ENCODE data around the gene ELF2. TPM values are rescaled to one million over a fixed set of nuclear protein-coding genes. Genes with fewer than 3 reads are reported as not detected.

The ELF2 gene
- 10 to 100 TPM; 34.5 to 87.0 (median 39.1) TPM for total RNA-seq

DNA sequence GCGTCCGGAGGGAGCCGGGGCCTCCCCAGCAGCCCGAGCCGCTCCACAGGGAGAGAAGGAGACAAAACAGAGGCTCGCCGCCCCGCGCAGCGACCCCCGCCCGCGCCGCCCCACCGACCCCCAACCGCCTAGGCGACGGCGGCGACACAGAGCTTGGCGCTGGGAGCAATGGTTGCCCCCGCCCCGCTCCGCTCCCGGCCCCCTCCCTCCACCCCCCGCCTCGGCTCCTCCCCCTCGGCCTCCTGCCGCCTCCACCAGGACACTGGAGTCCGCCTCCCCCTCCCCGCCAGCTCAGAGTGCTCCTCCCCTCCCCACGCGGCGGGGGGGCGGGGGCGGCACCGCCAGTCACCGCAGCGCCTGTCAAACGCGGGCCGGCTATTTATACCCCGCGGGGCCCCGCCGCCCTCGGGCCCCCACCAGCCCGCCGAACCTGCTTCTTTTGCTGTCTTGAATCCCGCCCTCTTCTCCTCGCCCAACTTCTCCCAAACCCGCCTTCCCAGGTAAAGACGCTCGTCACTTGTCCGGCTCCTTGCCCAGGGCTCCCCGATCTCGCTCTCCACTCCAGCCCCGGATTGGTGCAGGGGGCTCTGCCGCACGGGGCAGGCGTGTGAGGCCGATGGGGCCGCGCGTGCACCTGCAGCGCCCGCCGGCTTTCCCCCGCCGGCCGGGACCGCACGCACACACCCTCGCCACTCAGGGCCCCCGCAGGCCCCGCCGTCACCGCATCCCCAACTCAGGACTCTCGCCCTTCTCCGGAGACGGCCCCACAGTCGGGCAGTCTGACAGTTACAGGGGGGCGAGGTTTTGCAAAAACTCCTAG, at the start of gene ELF2:
ELF2 (minus strand) TSS at position 170 of the 820 bp plus-strand sequence. CDS start 39,517 bp downstream, outside the sequence.
- Histone ChIP-seq H3K9me3 (no peaks in the 10 kb centered on the region), H3K36me3 (no peaks in the 10 kb centered on the region), H3K4me1 (peaks cover 4 to 22% (median 15%) of the 10 kb centered on the region in 4 donors), H3K4me3 (peak within 1 kb of the TSS; percentile 78 to 98 (median 90)), H3K27me3 (no peaks in the 10 kb centered on the region), H3K27ac (peak within 1 kb of the TSS; percentile 98 to 100 (median 100))
- 0 to 1% methylated on average over 1 to 19 of the region's 83 CpGs for WGBS, 2 donors
- TF ChIP-seq EP300 (IDR thresholded peaks at IDR 0.05) (no peak), POLR2AphosphoS5 (IDR thresholded peaks at IDR 0.05) (peak; percentile 32 to 75), POLR2A (IDR thresholded peaks at IDR 0.05) (peak in 1 of 4 donors; percentile 33), CTCF (IDR thresholded peaks at IDR 0.05) (peak in 1 of 6 experiments; percentile 6)
- ATAC-seq (ENCODE audit: low FRiP score in 2 of 2) (peak; percentile 92 to 94), DNase-seq (peak; percentile 97 to 98)

- DNase-seq (peak in 1 of 2 donors; percentile 29), ATAC-seq (ENCODE audit: low FRiP score in 2 of 2) (peak in 1 of 2 donors; percentile 60)
- Histone ChIP-seq H3K27ac (no peak overlapping the region), H3K36me3 (no peaks in the 10 kb centered on the region), H3K27me3 (no peaks in the 10 kb centered on the region), H3K9me3 (no peaks in the 10 kb centered on the region), H3K4me1 (no peaks in the 10 kb centered on the region), H3K4me3 (no peak overlapping the region)
- TF ChIP-seq POLR2AphosphoS5 (IDR thresholded peaks at IDR 0.05), result no peak
- WGBS, 2 donors, result 89% methylated on average over 2 of the region's 2 CpGs
These were observed 46.8 kb upstream of the ELF2 start for GRCh38 chr4:139223682-139224317.

- H3K36me3 ChIP-seq, result no peaks in the 10 kb centered on the region
These were observed 45.2 kb upstream of the ELF2 start for GRCh38 chr4:139222215-139222614.

GRCh38 chr4:139221687-139222086, 44.7 kb upstream of the ELF2 start:
- Histone ChIP-seq H3K27me3 (no peaks in the 10 kb centered on the region), H3K4me1 (no peaks in the 10 kb centered on the region), H3K9me3 (no peaks in the 10 kb centered on the region), H3K27ac (no peak overlapping the region), H3K4me3 (no peak overlapping the region), H3K36me3 (no peaks in the 10 kb centered on the region)
- no peak for TF ChIP-seq POLR2A (IDR thresholded peaks at IDR 0.05)
- TF ChIP-seq POLR2AphosphoS5 (IDR thresholded peaks at IDR 0.05), result no peak
- no peak for TF ChIP-seq CTCF (IDR thresholded peaks at IDR 0.05)
- TF ChIP-seq EP300 (IDR thresholded peaks at IDR 0.05), result no peak
- WGBS, 2 donors, result 77 to 79% methylated on average over 5 of the region's 5 CpGs
- no peak for DNase-seq
- ATAC-seq (ENCODE audit: low FRiP score in 2 of 2), result no peak

More at GRCh38 chr4:139222215-139222614, 45.2 kb upstream of the ELF2 start:
- Histone ChIP-seq H3K9me3 (no peaks in the 10 kb centered on the region), H3K27me3 (no peaks in the 10 kb centered on the region), H3K27ac (no peak overlapping the region), H3K4me1 (no peaks in the 10 kb centered on the region), H3K4me3 (no peak overlapping the region)
- ATAC-seq (ENCODE audit: low FRiP score in 2 of 2) (no peak), DNase-seq (no peak)
- no peak for TF ChIP-seq POLR2A (IDR thresholded peaks at IDR 0.05)
- 91 to 93% methylated on average over 5 of the region's 5 CpGs for WGBS, 2 donors

DNA sequence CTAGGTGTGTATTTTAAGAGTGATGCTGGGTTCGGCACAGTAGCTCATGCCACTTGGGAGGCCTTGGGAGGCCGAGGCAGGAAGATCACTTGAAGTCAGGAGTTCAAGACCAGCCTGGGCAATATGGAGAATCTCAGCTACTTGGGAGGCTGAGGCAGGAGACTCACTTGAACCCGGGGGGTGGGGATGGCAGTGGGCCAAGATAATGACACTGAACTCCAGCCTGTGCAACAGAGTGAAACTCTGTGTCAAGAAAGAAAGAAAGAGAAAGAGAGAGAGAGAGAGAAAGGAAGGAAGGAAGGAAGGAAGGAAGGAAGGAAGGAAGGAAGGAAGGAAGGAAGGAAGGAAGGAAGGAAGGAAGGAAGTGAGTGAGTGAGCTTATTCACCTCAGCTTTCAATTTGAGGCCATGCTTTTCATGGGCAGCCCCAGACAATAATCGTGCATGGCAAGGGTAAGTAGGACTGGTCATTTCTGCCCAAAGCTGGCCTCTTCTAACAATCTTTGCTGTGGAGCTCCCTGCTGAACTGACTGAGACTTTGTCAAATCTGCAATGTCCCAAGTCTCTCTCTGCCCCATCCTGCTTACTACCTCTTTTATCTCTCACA, 42.5 kb upstream of the ELF2 start:
- TF ChIP-seq POLR2AphosphoS5 (IDR thresholded peaks at IDR 0.05), result no peak
- TF ChIP-seq CTCF (IDR thresholded peaks at IDR 0.05), result no peak
- no peak for TF ChIP-seq POLR2A (IDR thresholded peaks at IDR 0.05)
- no peak for TF ChIP-seq EP300 (IDR thresholded peaks at IDR 0.05)
- no peak for ATAC-seq (ENCODE audit: low FRiP score in 2 of 2)
- Histone ChIP-seq H3K27ac (no peak overlapping the region), H3K4me1 (no peaks in the 10 kb centered on the region), H3K4me3 (no peak overlapping the region), H3K36me3 (no peaks in the 10 kb centered on the region), H3K27me3 (no peaks in the 10 kb centered on the region), H3K9me3 (no peaks in the 10 kb centered on the region)
- DNase-seq, result no peak
- WGBS, 2 donors, result 78 to 95% methylated on average over 4 of the region's 4 CpGs
